22Rv1 (cell line): ENCODE measurements around the gene PLXDC2.

Source experiments
- CTCF ChIP-seq: fragments of 450-650 bp; IDR thresholded peaks from 2 replicates; pipeline ENCODE4 v1.5.1; 2017; ENCODE audit warnings: mild to moderate bottlenecking
- ZFX ChIP-seq: fragments of 450-650 bp; IDR thresholded peaks from 2 replicates; pipeline ENCODE4 v1.6.1; 2017; ENCODE audit warnings: antibody characterized with exemption, borderline replicate concordance

- TF ChIP-seq CTCF (no peak), ZFX (no peak)
Measured at GRCh38 chr10:19832699-19833098, 16.5 kb downstream of the PLXDC2 start.
